Uterus (tissue), 4 donors: ENCODE measurements around the gene PAPPA2. TPM values are rescaled to one million over a fixed set of nuclear protein-coding genes. Genes with fewer than 3 reads are reported as not detected.

Source experiments
- DNase-seq, 2 donors: peaks; one replicate each; pipeline ENCODE4 v3.0.0-alpha.2; 2019 to 2020
- H3K27ac ChIP-seq, 2 donors: fragments of 200-600 bp; sonication (generic); 1 replicate in 1 of 2; 2 replicates in 1 of 2; pipeline ENCODE4 v1.5.1; 2016 to 2018
- H3K27me3 ChIP-seq, 2 donors: fragments of 200-600 bp; sonication (generic); one replicate each; pipeline ENCODE4 v1.5.1; 2018 to 2019; ENCODE audit warnings: control low read depth in 1 of 2
- H3K36me3 ChIP-seq, 2 donors: fragments of 200-600 bp; sonication (generic); one replicate each; pipeline ENCODE4 v1.5.1; 2019; ENCODE audit warnings: control low read depth in 1 of 2
- H3K4me1 ChIP-seq, 2 donors: fragments of 200-600 bp; sonication (generic); one replicate each; pipeline ENCODE4 v1.5.1; 2018 to 2019; ENCODE audit warnings: control low read depth in 1 of 2
- H3K4me3 ChIP-seq, 2 donors: fragments of 200-600 bp; sonication (generic); 1 replicate in 1 of 2; 2 replicates in 1 of 2; pipeline ENCODE4 v1.5.1; 2018 to 2019; ENCODE audit warnings: mild to moderate bottlenecking in 1 of 2
- H3K9me3 ChIP-seq, 2 donors: fragments of 200-600 bp; sonication (generic); one replicate each; pipeline ENCODE4 v1.5.1; 2019; ENCODE audit warnings: control low read depth in 1 of 2
- CTCF ChIP-seq, 4 experiments: fragments of 200-600 bp in 2 of 4; fragments of 450-650 bp in 2 of 4; sonication (generic) in 2 of 4; IDR thresholded peaks; one replicate each; pipeline ENCODE4 v1.5.1; 2016 to 2019; ENCODE audit warnings: antibody characterized with exemption in 4 of 4, mild to moderate bottlenecking in 2 of 4, moderate library complexity in 1 of 4
- POLR2A ChIP-seq, 2 donors: fragments of 450-650 bp; IDR thresholded peaks; one replicate each; pipeline ENCODE4 v1.6.1; 2016; ENCODE audit warnings: antibody characterized with exemption in 2 of 2, mild to moderate bottlenecking in 1 of 2, moderate library complexity in 1 of 2
- intact Hi-C: fragments of 100-400 bp; cut with DNase I; formaldehyde crosslinking; loops from one replicate; pipeline ENCODE4 v1.15.1; 2023; ENCODE audit warnings: low total_unique reads
- total RNA-seq, 4 donors: library from RNA; depleted of rRNA in 3 of 4; stranded (reverse); fragments of >200 nt in 3 of 4; gene quantifications; one replicate each; pipeline versions ENCODE4 v1.1.0 to v1.2.4, GENCODE V29; 2014 to 2023
- donor health status: DM: yes; HTN: yes; CAD: no.

Gene PAPPA2
- total RNA-seq, 4 donors from 2014 or later: 0.51 to 4.0 (median 0.73) TPM; not detected in 1

GRCh38 chr1:176499671-176500070, 36.7 kb downstream of the PAPPA2 start:
- no peak for DNase-seq
- no peaks in the 10 kb centered on the region for H3K4me1 ChIP-seq
- TF ChIP-seq CTCF (IDR thresholded peaks at IDR 0.05) (no peak), POLR2A (IDR thresholded peaks at IDR 0.05) (no peak)
- intact Hi-C loops: no loop called here
- no peaks in the 10 kb centered on the region for H3K9me3 ChIP-seq
- no peak overlapping the region for H3K27ac ChIP-seq
- H3K27me3 ChIP-seq: no peaks in the 10 kb centered on the region
- H3K4me3 ChIP-seq: no peak overlapping the region
- H3K36me3 ChIP-seq: no peaks in the 10 kb centered on the region

- no peak overlapping the region for H3K4me3 ChIP-seq
- TF ChIP-seq POLR2A (IDR thresholded peaks at IDR 0.05) (no peak), CTCF (IDR thresholded peaks at IDR 0.05) (no peak)
- no peak overlapping the region for H3K27ac ChIP-seq
- H3K9me3 ChIP-seq: no peaks in the 10 kb centered on the region
- intact Hi-C loops: no loop called here
- no peaks in the 10 kb centered on the region for H3K4me1 ChIP-seq
- H3K36me3 ChIP-seq: no peaks in the 10 kb centered on the region
- DNase-seq: no peak
- no peaks in the 10 kb centered on the region for H3K27me3 ChIP-seq
These were observed 38.6 kb downstream of the PAPPA2 start for GRCh38 chr1:176501599-176501998.

DNA sequence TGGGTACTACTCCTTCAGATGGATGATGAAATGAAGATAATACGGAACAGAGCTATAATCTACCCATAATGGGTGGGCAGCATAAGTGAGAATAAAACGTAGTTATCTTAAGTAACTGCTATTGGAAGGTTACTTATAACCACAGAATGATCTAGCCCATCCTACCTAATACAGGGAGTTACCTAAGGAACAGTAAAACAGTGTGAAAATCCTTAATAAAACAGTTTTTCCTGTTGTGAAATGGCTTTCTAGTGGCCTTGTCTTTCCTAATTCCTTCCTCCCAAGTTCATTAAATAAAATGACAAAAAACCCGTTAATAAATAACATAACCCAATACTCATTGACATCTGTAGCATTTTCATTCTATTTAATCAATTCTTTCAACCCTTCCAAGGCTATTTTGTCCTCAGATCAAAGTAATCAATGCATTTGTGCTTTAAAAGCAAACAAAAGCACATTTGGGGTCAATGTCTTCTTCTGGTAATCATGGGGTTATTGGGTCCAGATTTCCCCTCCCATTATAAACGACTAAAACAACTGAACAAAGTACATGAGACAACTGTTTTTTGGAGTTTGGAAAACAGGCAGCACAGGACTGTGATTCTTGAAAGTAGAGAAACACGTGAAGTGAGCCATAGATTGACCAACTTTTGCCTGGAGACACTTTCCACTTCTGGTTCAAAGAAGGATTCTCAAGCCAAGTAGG, 42.0 kb downstream of the PAPPA2 start:
- no peaks in the 10 kb centered on the region for H3K36me3 ChIP-seq
- no peak for DNase-seq
- TF ChIP-seq POLR2A (IDR thresholded peaks at IDR 0.05) (no peak), CTCF (IDR thresholded peaks at IDR 0.05) (no peak)
- no peaks in the 10 kb centered on the region for H3K27me3 ChIP-seq
- no peak overlapping the region for H3K27ac ChIP-seq
- intact Hi-C loops: no loop called here
- no peak overlapping the region for H3K4me3 ChIP-seq
- H3K4me1 ChIP-seq: no peaks in the 10 kb centered on the region
- H3K9me3 ChIP-seq: no peaks in the 10 kb centered on the region

- Histone ChIP-seq H3K4me1 (no peaks in the 10 kb centered on the region), H3K36me3 (no peaks in the 10 kb centered on the region), H3K9me3 (no peaks in the 10 kb centered on the region), H3K27ac (no peak overlapping the region), H3K27me3 (no peaks in the 10 kb centered on the region), H3K4me3 (no peak overlapping the region)
- TF ChIP-seq CTCF (IDR thresholded peaks at IDR 0.05) (no peak), POLR2A (IDR thresholded peaks at IDR 0.05) (no peak)
- intact Hi-C loops: no loop called here
- no peak for DNase-seq
These were observed 50.0 kb downstream of the PAPPA2 start for GRCh38 chr1:176512966-176513365.

DNA sequence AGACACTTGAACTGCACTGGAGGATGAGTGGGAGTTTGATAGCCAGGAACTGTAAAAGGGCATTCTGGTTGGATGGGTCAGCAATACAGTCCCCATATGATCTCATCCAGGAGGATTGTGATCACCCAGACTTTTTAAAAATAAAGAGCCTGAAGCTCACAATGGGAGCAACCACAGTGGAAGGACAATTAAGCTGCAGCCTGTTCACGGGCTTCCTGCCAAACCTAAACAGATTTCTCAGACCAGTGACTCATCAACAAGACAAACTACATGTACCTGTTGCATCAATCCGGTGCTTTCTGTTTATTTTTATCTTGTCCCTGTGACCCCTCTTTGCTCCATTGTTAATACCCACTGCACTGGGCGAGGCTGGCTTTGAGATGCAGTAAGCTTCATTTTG, 52.3 kb downstream of the PAPPA2 start:
- intact Hi-C loops: no loop called here
- Histone ChIP-seq H3K27me3 (no peaks in the 10 kb centered on the region), H3K36me3 (no peaks in the 10 kb centered on the region), H3K9me3 (no peaks in the 10 kb centered on the region), H3K27ac (no peak overlapping the region), H3K4me3 (no peak overlapping the region), H3K4me1 (no peaks in the 10 kb centered on the region)
- DNase-seq: no peak
- TF ChIP-seq POLR2A (IDR thresholded peaks at IDR 0.05) (no peak), CTCF (IDR thresholded peaks at IDR 0.05) (no peak)
